ENCODE measurements around the gene TPST1. TPM values are rescaled to one million over a fixed set of nuclear protein-coding genes. Genes with fewer than 3 reads are reported as not detected.
A peak's percentile ranks its signal among the peaks of the same experiment; 100 is the strongest.

TPST1 gene
- total RNA-seq, 1 donor from 2014 or later: 29.6 TPM

GRCh38 chr7:66326501-66327215, 121.5 kb downstream of the TPST1 start:
- Mint-ChIP-seq H3K9me3 (ENCODE audit: low read depth) (peaks cover 10% of the 10 kb centered on the region), H3K4me1 (ENCODE audit: low read depth) (peaks cover 11% of the 10 kb centered on the region), H3K27me3 (no peaks in the 10 kb centered on the region), H3K4me3 (ENCODE audit: low read depth) (no peak overlapping the region), H3K27ac (no peak overlapping the region), H3K36me3 (ENCODE audit: insufficient read depth) (peaks cover 5% of the 10 kb centered on the region)
- DNase-seq (ENCODE audit: low spot score, unreplicated experiment): no peak
- no peak for TF ChIP-seq CTCF (IDR thresholded peaks at IDR 0.05; ENCODE audit: unreplicated experiment)

DNA sequence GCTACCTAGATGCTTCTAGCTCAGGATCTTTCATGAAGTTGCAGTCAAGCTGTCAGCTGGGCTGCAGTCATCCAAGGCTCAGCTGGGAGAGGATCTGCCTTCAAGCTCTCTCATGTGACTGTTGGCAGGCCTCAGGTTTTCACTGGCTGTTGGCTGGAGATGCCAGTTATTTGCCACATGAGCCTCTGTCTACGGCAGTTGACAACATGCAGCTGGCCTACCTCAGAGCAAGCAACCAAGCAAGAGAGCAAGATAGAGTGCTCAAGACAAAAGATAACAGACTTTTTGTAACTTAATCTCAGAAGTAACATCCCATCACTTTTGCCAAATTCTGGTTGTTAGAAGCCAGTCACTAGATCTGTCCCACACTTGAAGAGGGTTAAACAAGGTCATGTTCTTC, 125.8 kb downstream of the TPST1 start:
- DNase-seq (ENCODE audit: low spot score, unreplicated experiment): no peak
- H3K27ac Mint-ChIP-seq: no peak overlapping the region
- H3K9me3 Mint-ChIP-seq (ENCODE audit: low read depth): no peaks in the 10 kb centered on the region
- peaks cover 8% of the 10 kb centered on the region for H3K36me3 Mint-ChIP-seq (ENCODE audit: insufficient read depth)
- no peaks in the 10 kb centered on the region for H3K27me3 Mint-ChIP-seq
- TF ChIP-seq CTCF (IDR thresholded peaks at IDR 0.05; ENCODE audit: unreplicated experiment): no peak
- H3K4me3 Mint-ChIP-seq (ENCODE audit: low read depth): no peak overlapping the region
- peaks cover 23% of the 10 kb centered on the region for H3K4me1 Mint-ChIP-seq (ENCODE audit: low read depth)

DNA sequence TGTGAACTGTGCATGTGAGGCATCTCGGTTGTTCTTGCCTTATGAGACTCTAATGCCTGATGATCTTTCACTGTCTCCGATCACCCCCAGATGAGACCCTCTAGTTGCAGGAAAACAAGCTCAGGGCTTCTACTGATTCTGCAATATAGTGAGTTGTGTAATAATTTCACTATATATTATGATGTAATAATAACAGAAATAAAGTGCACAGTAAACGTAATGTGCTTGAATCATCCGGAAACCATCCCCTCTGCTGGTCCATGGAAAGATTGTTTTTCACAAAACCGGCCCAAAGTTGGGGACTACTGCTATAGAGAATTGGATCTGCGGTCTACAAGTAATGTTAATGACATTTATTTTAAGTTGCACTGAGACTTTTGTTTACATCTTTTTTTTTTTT, 126.7 kb downstream of the TPST1 start:
- Mint-ChIP-seq H3K9me3 (ENCODE audit: low read depth) (peaks cover 7% of the 10 kb centered on the region), H3K27me3 (no peaks in the 10 kb centered on the region), H3K4me3 (ENCODE audit: low read depth) (no peak overlapping the region), H3K27ac (no peak overlapping the region), H3K36me3 (ENCODE audit: insufficient read depth) (peaks cover 15% of the 10 kb centered on the region), H3K4me1 (ENCODE audit: low read depth) (peaks cover 14% of the 10 kb centered on the region)
- no peak for TF ChIP-seq CTCF (IDR thresholded peaks at IDR 0.05; ENCODE audit: unreplicated experiment)
- no peak for DNase-seq (ENCODE audit: low spot score, unreplicated experiment)

DNA sequence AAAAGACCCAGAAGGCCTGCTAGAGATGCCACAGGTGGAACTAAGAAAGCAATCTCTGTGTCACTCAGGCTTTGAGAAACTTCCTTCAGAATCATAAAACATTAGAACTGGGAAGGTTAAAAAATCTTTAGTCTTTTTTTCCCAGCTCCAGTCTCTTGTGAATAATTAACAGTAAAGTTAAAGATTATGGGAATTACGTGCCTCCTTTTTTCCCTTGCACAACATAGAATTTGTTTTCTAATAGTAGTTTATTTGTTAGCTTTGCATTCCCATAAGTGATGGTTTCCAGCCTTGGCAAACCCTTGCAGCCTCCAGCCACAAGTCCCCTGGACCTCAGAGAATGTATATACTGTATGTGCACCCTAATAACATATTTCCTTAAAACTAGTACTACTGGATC, 128.3 kb downstream of the TPST1 start:
- peaks cover 16% of the 10 kb centered on the region for H3K36me3 Mint-ChIP-seq (ENCODE audit: insufficient read depth)
- H3K4me1 Mint-ChIP-seq (ENCODE audit: low read depth): peaks cover 13% of the 10 kb centered on the region
- H3K9me3 Mint-ChIP-seq (ENCODE audit: low read depth): peaks cover 18% of the 10 kb centered on the region
- DNase-seq (ENCODE audit: low spot score, unreplicated experiment): no peak
- H3K27ac Mint-ChIP-seq: peak overlapping the region; percentile 72
- no peaks in the 10 kb centered on the region for H3K27me3 Mint-ChIP-seq
- no peak for TF ChIP-seq CTCF (IDR thresholded peaks at IDR 0.05; ENCODE audit: unreplicated experiment)
- no peak overlapping the region for H3K4me3 Mint-ChIP-seq (ENCODE audit: low read depth)

DNA sequence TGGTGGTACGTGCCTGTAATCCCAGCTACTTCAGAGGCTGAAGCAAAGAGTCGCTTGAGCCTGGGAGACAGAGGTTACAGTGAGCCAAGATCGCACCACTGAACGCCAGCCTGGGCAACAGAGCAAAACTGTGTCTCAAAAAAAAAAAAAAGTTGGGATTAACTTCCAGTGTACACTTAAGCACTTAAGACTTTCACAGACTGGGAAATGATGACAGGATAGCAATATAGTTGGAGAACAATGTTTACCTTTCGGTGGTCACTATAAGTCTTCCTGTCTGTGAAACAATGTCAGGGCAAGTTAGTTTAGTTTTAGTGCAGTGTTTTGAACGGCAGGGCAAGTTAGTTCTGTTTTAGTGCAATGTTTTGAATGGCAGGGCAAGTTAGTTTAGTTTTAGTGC, 130.2 kb downstream of the TPST1 start:
- Mint-ChIP-seq H3K4me3 (ENCODE audit: low read depth) (no peak overlapping the region), H3K27me3 (no peaks in the 10 kb centered on the region), H3K27ac (no peak overlapping the region), H3K9me3 (ENCODE audit: low read depth) (peaks cover 32% of the 10 kb centered on the region), H3K36me3 (ENCODE audit: insufficient read depth) (peaks cover 27% of the 10 kb centered on the region), H3K4me1 (ENCODE audit: low read depth) (peaks cover 13% of the 10 kb centered on the region)
- no peak for DNase-seq (ENCODE audit: low spot score, unreplicated experiment)
- no peak for TF ChIP-seq CTCF (IDR thresholded peaks at IDR 0.05; ENCODE audit: unreplicated experiment)
